ENCODE results near the gene INO80B.
A peak's percentile ranks its signal among the peaks of the same experiment; 100 is the strongest.
"Not testable (repeated sequence)": the region's sequence is repeated elsewhere in the genome, so short reads cannot be mapped to it uniquely, and the experiment has no call there.

INO80B gene

DNA sequence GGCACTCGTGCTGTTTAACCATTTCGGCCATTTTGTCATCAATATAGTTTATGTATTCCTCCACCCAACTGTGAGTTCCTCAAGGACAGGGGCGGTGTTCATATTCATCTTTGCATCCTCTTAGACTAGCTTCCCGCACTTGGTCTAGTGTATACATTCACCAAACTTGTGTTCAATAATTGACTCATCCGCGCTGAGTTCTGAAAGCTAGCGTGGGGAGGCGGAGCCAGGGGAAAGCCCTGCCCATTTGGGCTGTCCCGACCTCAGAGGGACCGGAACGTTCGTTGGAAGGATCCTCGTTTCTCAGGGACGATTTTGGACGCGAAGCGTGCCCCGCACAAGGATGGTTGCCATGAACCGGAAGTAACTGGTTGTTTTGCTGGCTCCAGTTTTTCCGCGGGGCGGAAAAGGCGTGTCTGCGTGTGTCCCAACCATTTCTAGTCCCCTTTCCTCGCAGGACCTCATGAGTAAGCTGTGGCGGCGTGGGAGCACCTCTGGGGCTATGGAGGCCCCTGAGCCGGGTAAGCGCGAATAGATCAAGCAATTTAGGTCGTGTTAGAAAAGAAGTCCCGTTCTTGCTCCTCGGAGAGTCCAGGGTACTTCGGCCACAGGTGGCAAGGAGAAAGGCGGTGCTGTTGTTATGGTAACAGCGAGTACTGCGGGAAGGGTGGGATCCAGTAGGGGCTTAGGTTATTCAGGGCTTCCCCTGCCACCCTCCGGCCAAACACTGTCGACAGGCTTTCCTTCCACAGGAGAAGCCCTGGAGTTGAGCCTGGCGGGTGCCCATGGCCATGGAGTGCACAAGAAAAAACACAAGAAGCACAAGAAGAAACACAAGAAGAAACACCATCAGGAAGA, at the start of gene INO80B:
TSS of gene INO80B (plus strand) at position 434 of the 858 bp plus-strand sequence. CDS start at position 464, 30 bp downstream.
- DNase-seq = peak; percentile 98

DNA sequence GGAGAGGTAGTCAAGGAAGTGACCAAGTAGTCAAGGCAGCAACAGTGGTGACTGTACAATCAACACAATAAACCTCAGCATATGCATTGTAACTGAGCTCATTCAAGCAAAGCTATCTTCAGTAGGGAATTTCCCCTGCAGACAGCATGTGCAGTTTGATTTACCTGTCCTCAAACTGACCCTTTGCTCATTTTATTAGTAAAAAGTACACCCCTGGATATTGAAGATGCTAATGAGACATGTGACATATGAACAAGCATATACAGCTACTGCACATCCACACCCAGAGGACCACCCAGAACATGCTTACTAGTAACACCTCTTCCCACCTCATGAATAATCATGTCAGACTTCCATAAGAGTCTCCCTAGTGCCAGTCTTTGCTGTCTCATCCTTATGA, 48.9 kb upstream of the INO80B start:
- no peak for DNase-seq

GRCh38 chr2:74407682-74408081, 47.2 kb upstream of the INO80B start:
- DNase-seq = no peak

DNA sequence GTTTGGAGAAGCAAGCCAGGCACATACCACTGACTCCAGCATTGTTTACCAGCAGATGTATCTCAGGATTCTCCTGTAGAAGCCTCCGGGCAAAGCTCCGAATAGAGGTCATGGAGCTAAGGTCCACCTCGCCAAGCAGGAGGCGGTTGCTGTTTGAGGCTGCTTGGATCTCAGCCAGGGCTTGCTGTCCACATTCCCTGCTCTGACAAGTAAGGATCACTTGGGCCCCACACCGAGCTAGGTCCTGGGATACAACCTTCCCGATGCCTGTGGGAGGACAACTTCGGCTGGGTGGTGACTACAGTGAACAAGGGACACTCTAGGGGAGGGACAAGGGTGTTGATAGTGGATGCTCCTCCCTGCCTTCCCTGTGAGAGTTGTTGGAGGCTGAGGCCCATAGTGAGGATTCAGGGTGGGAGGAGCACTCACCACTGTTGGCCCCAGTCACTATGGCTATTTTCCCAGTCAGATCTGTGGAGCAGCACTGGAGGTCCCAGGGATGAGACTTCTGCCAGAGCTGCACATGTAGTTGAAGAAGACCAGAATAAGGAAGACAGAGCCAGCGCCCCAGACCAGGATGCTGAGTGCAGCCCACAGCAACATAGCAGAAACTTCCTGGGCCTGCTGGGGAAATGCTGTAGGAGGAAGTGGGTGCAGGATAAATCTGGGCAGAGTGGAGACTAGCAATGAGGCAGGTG, 41.7 kb upstream of the INO80B start:
- DNase-seq = no peak

- no peak for DNase-seq
These were observed 40.4 kb upstream of the INO80B start for GRCh38 chr2:74414441-74414840.

DNA sequence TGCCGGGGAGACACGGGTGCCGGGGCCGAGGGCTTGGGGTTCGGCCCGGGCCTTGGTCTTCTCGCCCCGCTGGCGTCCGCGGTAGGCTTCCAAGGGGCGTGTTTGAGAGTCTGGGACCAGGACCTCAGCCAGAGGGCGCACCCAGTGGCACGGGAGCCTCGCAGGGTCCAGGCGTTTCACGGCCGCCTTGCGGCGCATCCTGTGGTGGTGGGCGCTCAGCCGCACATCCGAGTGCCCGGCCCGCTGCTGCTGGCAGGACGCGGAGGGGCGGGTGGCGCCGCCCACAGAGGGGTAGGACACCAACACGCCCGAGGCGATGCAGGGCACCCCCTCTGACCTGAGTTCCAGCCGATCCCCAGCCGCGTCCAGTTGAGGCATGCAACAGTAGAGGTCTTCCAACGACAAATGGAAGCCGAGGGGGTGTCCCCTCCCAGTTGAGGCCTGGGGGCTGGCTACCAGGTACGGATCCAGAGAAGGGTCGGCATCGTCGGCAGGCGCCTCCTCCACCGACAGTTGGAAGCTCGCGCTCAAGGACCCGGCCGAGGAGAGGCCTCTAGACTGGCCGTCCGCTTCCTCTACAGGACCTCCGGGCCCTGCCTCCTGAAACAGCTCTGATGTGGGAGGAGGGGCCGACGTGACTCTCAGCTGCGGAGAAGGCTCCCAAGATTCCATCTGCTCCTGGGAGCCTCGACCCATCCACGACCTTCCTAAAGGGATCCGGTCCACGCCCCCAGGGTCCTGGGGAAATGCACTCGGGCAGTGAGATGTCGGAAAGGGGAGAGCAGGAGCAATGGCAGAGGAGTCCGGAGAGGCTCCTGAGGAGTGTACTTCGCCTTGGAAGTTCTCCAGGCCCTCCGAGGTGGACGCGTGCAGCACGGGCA, 39.8 kb upstream of the INO80B start:
- peak; percentile 21 for DNase-seq

- no peak for DNase-seq
These were observed 39.0 kb upstream of the INO80B start for GRCh38 chr2:74415762-74416395.

- no peak for DNase-seq
These were observed 38.1 kb upstream of the INO80B start for GRCh38 chr2:74416778-74417177.

DNA sequence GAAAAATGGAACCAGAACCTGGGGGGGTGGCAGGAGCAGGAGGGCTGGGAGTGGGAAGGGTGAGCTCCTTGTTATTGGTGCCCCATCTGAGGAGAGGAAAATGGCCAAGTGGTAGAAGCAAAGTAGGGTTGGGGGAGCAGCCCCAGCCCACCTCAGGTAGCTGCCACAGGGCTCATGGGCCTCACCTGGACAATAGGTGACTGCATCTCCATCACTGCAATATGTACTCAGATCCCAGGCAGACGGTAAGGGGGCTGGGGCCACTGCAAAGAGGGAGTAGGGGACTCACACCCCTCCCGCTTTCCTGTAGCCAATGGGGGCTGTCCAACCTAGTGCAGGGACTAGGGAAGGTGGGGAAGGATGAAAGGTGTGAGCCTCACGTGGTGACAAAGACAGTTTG, 37.7 kb upstream of the INO80B start:
- no peak for DNase-seq

DNA sequence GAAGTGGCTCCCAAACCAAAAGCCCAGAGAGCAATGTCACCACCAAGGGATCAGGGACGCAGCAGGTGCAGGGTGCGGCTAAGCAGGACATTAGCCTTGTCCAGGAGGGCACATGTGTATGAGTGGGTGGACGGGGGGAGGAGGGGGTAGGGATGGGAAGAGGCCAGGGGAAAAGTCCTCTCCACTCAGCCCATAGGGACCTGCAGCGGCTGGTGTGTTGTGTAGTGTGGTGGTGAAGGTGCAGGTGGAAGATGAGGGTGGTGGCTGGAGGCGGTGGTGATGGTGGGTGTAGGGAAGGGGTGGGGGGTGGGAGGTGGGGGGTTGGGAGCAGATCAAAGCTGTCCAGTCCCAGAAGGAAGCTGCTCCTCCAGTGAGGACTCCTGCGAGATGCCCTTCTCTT, 37.1 kb upstream of the INO80B start:
- no peak for DNase-seq

DNA sequence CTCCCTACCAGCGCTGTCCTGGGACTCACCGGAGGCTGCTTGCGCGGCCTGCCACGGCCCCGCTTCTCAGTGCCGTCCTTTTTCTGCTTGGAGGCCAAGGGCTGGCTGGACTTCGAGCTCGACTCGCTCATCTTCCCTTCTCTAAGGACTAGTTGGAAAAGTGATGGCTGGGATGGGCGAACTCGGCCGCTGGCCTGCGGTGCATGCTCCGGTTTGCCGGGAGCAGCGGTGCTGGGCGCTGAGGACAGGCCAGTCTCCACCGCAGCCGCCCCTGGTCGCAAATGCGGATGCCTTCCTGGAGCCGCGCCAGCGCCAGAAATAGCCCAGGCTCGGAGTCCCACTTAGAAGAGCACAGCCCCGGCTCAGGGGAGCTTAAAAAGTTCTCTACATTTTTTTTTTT, 36.6 kb upstream of the INO80B start:
- DNase-seq = no peak

- DNase-seq = peak; percentile 51
These were observed 35.5 kb upstream of the INO80B start for GRCh38 chr2:74419345-74419744.

- DNase-seq = no peak
These were observed 34.9 kb upstream of the INO80B start for GRCh38 chr2:74420006-74420405.

DNA sequence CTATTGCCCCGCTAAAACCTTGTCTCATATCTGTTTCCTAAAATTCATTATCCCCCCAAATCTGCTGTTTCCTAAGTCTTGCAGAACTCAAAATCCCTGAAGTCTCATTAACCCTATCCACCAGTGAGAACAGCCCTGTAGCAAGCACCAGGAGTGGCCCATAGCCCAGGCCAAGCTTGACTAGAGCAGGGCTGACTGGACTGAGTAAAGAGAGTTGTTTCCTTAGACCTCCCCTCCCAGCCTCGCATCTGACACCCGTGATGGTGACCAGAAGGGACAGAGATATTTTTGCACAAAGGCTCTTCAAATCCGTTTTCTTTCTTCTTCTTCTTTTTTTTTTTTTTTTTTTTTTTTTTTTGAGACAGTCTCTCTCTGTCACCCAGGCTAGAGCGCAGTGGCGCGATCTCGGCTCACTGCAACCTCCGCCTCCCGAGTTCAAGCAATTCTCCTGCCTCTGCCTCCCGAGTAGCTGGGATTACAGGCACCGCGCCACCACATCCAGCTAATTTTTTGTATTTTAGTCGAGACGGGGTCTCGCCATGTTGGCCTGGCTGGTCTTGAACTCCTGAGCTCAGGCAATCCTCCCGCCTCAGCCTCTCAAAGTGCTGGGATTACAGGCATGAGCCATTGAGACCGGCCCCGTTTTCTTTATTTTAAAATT, 34.3 kb upstream of the INO80B start:
- DNase-seq = not testable (repeated sequence)

DNA sequence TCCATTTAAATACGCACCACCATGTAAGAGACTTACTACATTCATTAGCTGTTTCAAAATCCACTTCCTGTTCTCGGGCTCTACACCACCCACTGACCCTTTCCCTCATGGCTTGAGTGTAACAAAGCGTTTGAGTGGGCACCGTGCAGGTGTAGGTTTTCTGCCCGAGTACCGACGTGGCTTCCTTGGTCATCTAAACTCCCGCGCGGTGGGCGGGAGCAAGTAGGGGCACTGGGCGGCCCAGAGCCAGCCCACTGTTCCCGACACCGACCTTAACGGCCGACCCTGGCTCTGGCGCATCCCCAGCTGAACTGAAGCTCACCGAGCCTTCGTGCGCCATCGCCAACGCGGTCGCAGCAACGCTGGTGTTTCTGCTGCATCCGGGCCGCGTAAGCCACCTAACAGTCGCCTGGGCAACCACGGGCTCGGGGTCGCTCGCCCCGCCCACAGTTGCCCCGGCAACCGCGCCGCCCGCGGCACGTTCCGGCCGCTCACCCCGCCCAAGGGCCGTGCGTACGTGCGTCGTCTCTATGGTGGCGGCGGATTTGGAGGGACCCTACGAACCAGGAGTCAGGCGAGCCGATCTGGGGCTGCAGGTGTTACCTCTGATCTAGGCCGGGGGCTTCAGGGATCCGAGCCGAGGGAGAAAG, 33.5 kb upstream of the INO80B start, which contains the start of the genes C2orf81 and WDR54:
TSS of gene C2orf81 (minus strand) at position 399 of the 650 bp plus-strand sequence. CDS start at position 340, 59 bp downstream.
TSS of gene WDR54 (plus strand) at position 510 of the 650 bp plus-strand sequence. CDS start 424 bp downstream, outside the sequence.
- DNase-seq = peak; percentile 78

DNA sequence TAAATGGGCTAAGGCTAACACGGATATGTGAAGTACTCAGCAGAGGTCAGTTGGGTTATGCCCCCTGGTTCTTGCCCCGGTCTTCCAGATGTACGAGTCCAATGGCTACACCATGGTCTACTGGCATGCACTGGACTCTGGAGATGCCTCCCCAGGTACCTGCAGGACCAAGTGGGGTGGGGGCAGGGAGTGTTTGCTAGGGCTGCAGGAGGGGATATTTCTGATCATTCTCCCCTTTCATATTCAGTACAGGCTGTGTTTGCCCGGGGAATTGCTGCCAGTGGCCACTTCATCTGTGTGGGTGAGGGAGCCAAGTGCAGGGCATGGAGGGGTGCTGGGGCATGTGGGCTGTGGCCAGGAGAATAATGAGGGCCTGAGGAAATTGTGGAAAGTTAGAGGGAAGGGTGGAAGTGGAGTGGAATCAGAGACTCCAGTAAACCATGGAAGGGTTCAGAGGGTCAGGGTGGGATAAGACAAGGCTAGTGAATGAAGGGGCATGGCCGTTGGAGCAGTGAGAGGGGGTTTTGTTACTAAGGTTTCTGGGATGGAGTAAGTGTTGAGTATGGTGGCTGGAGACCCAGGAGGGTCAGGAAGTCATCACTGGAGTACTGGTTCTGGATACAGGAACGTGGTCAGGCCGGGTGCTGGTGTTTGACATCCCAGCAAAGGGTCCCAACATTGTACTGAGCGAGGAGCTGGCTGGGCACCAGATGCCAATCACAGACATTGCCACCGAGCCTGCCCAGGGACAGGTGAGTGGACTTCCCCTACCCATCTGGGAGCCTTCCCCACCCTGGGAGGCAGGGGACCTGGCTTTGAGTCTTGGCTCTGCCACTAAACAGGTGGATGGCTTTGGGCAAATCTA, 31.4 kb upstream of the INO80B start:
- DNase-seq = no peak

DNA sequence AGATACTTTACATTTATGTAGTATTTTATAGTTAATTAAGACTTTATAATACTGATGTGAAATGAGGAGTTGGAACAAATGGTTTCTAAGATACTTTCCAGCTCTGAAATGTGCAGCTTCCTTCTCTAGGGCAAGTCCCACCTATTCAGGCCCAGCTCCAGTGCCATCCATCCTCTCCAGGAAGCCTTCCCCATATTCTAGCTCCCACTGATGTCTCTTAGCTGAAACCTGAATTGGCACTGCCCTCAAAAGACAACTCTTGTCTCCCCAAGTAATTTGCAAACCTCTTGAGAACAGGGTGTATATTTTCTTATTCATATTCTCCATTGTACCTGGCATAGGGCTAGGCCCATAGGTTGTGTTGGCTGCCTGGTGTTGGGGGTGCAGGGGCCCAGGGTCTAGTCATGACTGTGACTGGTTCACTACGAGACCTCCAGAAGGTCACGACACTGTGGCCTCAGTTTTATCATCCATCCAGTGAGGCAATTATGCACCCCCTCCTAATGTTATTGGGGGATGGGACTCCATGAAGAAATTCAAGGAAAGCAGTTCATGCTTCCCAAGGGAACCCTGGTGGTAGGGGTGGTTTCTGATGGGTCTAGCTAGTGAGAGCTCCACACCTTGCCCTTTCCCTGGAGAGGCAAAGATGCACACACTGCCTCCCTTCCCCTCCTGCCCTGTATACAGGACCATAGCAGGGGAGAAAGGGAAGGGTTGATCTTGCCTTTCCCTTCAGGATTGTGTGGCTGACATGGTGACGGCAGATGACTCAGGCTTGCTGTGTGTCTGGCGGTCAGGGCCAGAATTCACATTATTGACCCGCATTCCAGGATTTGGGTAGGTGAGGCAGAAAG, 30.5 kb upstream of the INO80B start:
- no peak for DNase-seq

GRCh38 chr2:74424995-74425406, 29.9 kb upstream of the INO80B start:
- no peak for DNase-seq

DNA sequence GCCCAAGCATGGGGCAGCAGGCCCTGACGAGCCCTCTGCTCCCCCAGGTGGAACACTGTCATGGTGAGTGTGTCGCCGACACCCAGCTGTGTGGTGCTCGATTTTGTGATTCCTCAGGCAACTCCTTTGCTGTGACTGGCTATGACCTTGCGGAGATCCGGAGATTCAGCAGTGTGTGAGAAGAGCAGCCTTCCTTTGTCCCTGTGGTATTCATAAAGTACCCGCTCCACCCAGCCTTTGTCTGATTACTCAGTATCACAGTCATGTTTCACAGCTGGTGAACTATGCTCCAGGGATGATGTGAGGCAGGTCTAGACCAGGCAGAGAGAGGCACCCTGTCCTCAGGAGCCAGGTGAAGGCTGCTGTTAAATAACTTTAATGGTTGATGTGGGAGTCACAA, 29.4 kb upstream of the INO80B start:
- DNase-seq = no peak

All from suppressor macrophage treated with lipopolysaccharide for 4 hours (primary cell).